Measurements from ENCODE around the gene BAIAP2L2.

GRCh38 chr22:38132794-38133193 lies 22.3 kb upstream of the BAIAP2L2 start:
- TF ChIP-seq POLR2AphosphoS2 (IDR thresholded peaks at IDR 0.05; ENCODE audit: low read depth, low read length) (no peak), RBBP5 (conservative IDR thresholded peaks at IDR 0.05) (no peak), IRF4 (IDR thresholded peaks at IDR 0.05; ENCODE audit: low read depth, low read length) (no peak), BHLHE40 (IDR thresholded peaks at IDR 0.05; ENCODE audit: borderline replicate concordance in 1 of 2, low read depth in 2 of 2, low read length in 1 of 2) (no peak), EZH2 (IDR thresholded peaks at IDR 0.05; ENCODE audit: borderline replicate concordance, control insufficient read depth, low read depth, low read length) (no peak), EGR1 (IDR thresholded peaks at IDR 0.05; ENCODE audit: borderline replicate concordance in 1 of 2, low read depth in 2 of 2, low read length in 2 of 2) (no peak), CTCF (IDR thresholded peaks at IDR 0.05 in 2 of 3, conservative IDR thresholded peaks at IDR 0.05 in 1 of 3; ENCODE audit: control insufficient read depth in 2 of 3, extremely low read depth in 1 of 3, insufficient read depth in 1 of 3, low read depth in 3 of 3, low read length in 3 of 3) (no peak), POLR2A (IDR thresholded peaks at IDR 0.05; ENCODE audit: low read depth, low read length) (no peak), ETV6 (conservative IDR thresholded peaks at IDR 0.05 in 1 of 2, IDR thresholded peaks at IDR 0.05 in 1 of 2; ENCODE audit: borderline replicate concordance in 1 of 2, low read depth in 1 of 2) (no peak), SP1 (IDR thresholded peaks at IDR 0.05; ENCODE audit: low read depth, low read length) (no peak), CHD4 (IDR thresholded peaks at IDR 0.05) (no peak)

Data from GM12878 (cell line).